DND-41 (cell line): ENCODE results near the gene PPP2R2B.

Experiments
- ATAC-seq: fragments of 200-7000 bp; cut with Tn5 transposase; 3 replicates; pipeline ENCODE4 v1.9.1; 2021; ENCODE audit warnings: low read depth; ENCODE audit not compliant: insufficient read depth
- DNase-seq: peaks from one replicate; pipeline ENCODE4 v3.0.0-alpha.2; 2020
- H2AFZ ChIP-seq: 2 replicates; pipeline ENCODE4 v1.6.0; 2012; ENCODE audit warnings: low read depth, low read length
- H3K27ac ChIP-seq: 2 replicates; pipeline ENCODE4 v1.5.1; 2012; ENCODE audit warnings: low read length, inconsistent platforms
- H3K27me3 ChIP-seq: fragments of 200-600 bp; sonication (generic); 2 replicates; pipeline ENCODE4 v1.6.0; 2012; ENCODE audit warnings: low read length, mild to moderate bottlenecking, inconsistent platforms; ENCODE audit not compliant: insufficient read depth, poor library complexity
- H3K36me3 ChIP-seq: 2 replicates; pipeline ENCODE4 v1.5.1; 2012; ENCODE audit warnings: low read length, inconsistent platforms; ENCODE audit not compliant: insufficient read depth
- H3K4me1 ChIP-seq: 2 replicates; pipeline ENCODE4 v1.5.1; 2012; ENCODE audit warnings: mild to moderate bottlenecking, low read length; ENCODE audit not compliant: insufficient read depth
- H3K4me2 ChIP-seq: 2 replicates; pipeline ENCODE4 v1.6.0; 2012; ENCODE audit warnings: mild to moderate bottlenecking, moderate library complexity, low read length, inconsistent platforms; ENCODE audit not compliant: insufficient read depth
- H3K4me3 ChIP-seq, 2 experiments: fragments of 200-600 bp in 1 of 2; shearing (Covaris generic) in 1 of 2; 2 replicates each; pipeline ENCODE4 v1.5.1; 2012 to 2016; ENCODE audit warnings: inconsistent platforms in 2 of 2, low read length in 2 of 2, mild to moderate bottlenecking in 2 of 2, low read depth in 1 of 2, moderate library complexity in 1 of 2
- H3K79me2 ChIP-seq: 2 replicates; pipeline ENCODE4 v1.6.0; 2012; ENCODE audit warnings: low read length, inconsistent platforms; ENCODE audit not compliant: insufficient read depth
- H3K9ac ChIP-seq: 2 replicates; pipeline ENCODE4 v1.6.0; 2012; ENCODE audit warnings: low read depth, mild to moderate bottlenecking, inconsistent platforms, low read length, moderate library complexity
- H3K9me3 ChIP-seq: 2 replicates; pipeline ENCODE4 v1.5.1; 2012; ENCODE audit warnings: low read length, moderate library complexity, mild to moderate bottlenecking, inconsistent platforms; ENCODE audit not compliant: insufficient read depth, severe bottlenecking
- H4K20me1 ChIP-seq: 2 replicates; pipeline ENCODE4 v1.6.0; 2012; ENCODE audit warnings: low read length; ENCODE audit not compliant: insufficient read depth
- EZH2 ChIP-seq: IDR thresholded peaks from 3 replicates; pipeline ENCODE4 v1.6.1; 2012; ENCODE audit warnings: borderline replicate concordance, low read depth, mild to moderate bottlenecking, moderate library complexity, low read length, inconsistent platforms; ENCODE audit not compliant: severe bottlenecking
- TF ChIP-seq, protein P1 (sequence below): IDR thresholded peaks from 2 replicates; pipeline ENCODE4 v1.5.1; 2012; ENCODE audit warnings: borderline replicate concordance, low read length, moderate library complexity, mild to moderate bottlenecking; ENCODE audit not compliant: poor library complexity, severe bottlenecking; ENCODE audit errors: extremely low read depth

Gene PPP2R2B

GRCh38 chr5:146794326-146795029 lies 84.1 kb downstream of the PPP2R2B start:
- Histone ChIP-seq H4K20me1 (no peaks in the 10 kb centered on the region), H3K4me3 (no peak overlapping the region), H3K27ac (no peak overlapping the region), H3K4me2 (no peak overlapping the region), H3K36me3 (no peaks in the 10 kb centered on the region), H3K27me3 (no peaks in the 10 kb centered on the region), H2AFZ (no peak overlapping the region), H3K9ac (no peak overlapping the region), H3K4me1 (no peaks in the 10 kb centered on the region), H3K79me2 (no peaks in the 10 kb centered on the region), H3K9me3 (no peaks in the 10 kb centered on the region)
- ATAC-seq (no peak), DNase-seq (no peak)
- no peak for TF ChIP-seq EZH2
- TF ChIP-seq, protein P1, sequence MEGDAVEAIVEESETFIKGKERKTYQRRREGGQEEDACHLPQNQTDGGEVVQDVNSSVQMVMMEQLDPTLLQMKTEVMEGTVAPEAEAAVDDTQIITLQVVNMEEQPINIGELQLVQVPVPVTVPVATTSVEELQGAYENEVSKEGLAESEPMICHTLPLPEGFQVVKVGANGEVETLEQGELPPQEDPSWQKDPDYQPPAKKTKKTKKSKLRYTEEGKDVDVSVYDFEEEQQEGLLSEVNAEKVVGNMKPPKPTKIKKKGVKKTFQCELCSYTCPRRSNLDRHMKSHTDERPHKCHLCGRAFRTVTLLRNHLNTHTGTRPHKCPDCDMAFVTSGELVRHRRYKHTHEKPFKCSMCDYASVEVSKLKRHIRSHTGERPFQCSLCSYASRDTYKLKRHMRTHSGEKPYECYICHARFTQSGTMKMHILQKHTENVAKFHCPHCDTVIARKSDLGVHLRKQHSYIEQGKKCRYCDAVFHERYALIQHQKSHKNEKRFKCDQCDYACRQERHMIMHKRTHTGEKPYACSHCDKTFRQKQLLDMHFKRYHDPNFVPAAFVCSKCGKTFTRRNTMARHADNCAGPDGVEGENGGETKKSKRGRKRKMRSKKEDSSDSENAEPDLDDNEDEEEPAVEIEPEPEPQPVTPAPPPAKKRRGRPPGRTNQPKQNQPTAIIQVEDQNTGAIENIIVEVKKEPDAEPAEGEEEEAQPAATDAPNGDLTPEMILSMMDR = no peak

- Histone ChIP-seq H3K79me2 (no peaks in the 10 kb centered on the region), H3K9me3 (no peaks in the 10 kb centered on the region), H3K9ac (no peak overlapping the region), H3K4me3 (no peak overlapping the region), H3K36me3 (no peaks in the 10 kb centered on the region), H3K4me2 (no peak overlapping the region), H2AFZ (no peak overlapping the region), H3K4me1 (no peaks in the 10 kb centered on the region), H4K20me1 (no peaks in the 10 kb centered on the region), H3K27me3 (no peaks in the 10 kb centered on the region), H3K27ac (no peak overlapping the region)
- ATAC-seq (no peak), DNase-seq (no peak)
- no peak for TF ChIP-seq EZH2
- TF ChIP-seq, protein P1 = no peak
Observed at GRCh38 chr5:146793709-146794108, 84.8 kb downstream of the PPP2R2B start.

DNA sequence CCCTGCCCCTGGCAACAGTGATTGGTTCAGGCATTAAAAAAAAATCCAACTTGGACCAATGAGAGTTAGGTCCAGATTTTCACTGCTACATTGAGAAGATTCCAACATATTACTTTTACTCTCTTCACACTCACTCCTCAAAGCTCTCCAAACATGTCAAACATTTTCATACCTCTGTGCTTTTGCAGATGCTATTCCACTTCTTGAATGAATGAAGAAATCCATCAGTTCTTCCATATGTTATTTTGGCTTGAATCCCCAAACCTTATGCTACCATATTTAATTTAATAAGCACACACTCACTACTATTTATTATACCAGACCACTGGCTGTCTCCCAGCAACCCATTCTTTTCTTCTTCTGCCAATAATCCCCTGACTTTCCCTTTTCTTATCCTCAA lies 87.1 kb downstream of the PPP2R2B start:
- H3K4me3 ChIP-seq = no peak overlapping the region
- no peak overlapping the region for H2AFZ ChIP-seq
- no peak overlapping the region for H3K27ac ChIP-seq
- H3K27me3 ChIP-seq = no peaks in the 10 kb centered on the region
- no peaks in the 10 kb centered on the region for H3K4me1 ChIP-seq
- no peaks in the 10 kb centered on the region for H3K36me3 ChIP-seq
- no peak overlapping the region for H3K9ac ChIP-seq
- TF ChIP-seq, protein P1 = no peak
- TF ChIP-seq EZH2 = no peak
- H4K20me1 ChIP-seq = no peaks in the 10 kb centered on the region
- no peak for ATAC-seq
- no peaks in the 10 kb centered on the region for H3K79me2 ChIP-seq
- DNase-seq = no peak
- no peak overlapping the region for H3K4me2 ChIP-seq
- H3K9me3 ChIP-seq = no peaks in the 10 kb centered on the region
